NT2/D1 (cell line): Measurements from ENCODE around the gene PBOV1.

ENCODE experiments used
- SUZ12 ChIP-seq: IDR thresholded peaks from 2 replicates; pipeline ENCODE4 v1.6.1; 2011; ENCODE audit not compliant: insufficient read length, insufficient read depth; ENCODE audit errors: extremely low read depth
- ZNF274 ChIP-seq: IDR thresholded peaks from 2 replicates; pipeline ENCODE4 v1.6.1; 2011; ENCODE audit warnings: mild to moderate bottlenecking, low read depth, low read length

- TF ChIP-seq ZNF274 (no peak), SUZ12 (no peak)
These were observed 15.0 kb downstream of the PBOV1 start for GRCh38 chr6:138203315-138203714.
